OCI-LY7 (cell line): ENCODE data around the gene CST7. TPM values are rescaled to one million over a fixed set of nuclear protein-coding genes. Genes with fewer than 3 reads are reported as not detected.
A peak's percentile ranks its signal among the peaks of the same experiment; 100 is the strongest.

Experiments used
- BruUV-seq: library from RNA; stranded (reverse); fragments of 400-500 nt; replicated peaks from 2 replicates; lab custom pipeline; 2021; lab: Mats Ljungman, UMichigan
- CTCF ChIA-PET: fragments of 300-600 bp; sonication (Branson Sonifier 250); formaldehyde crosslinking; loops from one replicate; lab custom pipeline; 2022; ENCODE audit warnings: antibody characterized with exemption; ENCODE audit not compliant: unreplicated experiment; lab: Charles Lee
- POLR2A ChIA-PET: fragments of 300-600 bp; sonication (Branson Sonifier 250); formaldehyde crosslinking; loops from one replicate; lab custom pipeline; 2022; ENCODE audit warnings: antibody characterized with exemption; lab: Charles Lee
- DNase-seq: peaks from one replicate; pipeline ENCODE4 v3.0.0-alpha.2; 2015; ENCODE audit warnings: low spot score
- H2AFZ ChIP-seq: fragments of 200-600 bp; sonication (generic), shearing (Covaris generic); 2 replicates; pipeline ENCODE4 v1.6.1; 2014; ENCODE audit warnings: mild to moderate bottlenecking, antibody characterized with exemption, low read length, moderate library complexity
- H3K27ac ChIP-seq: fragments of 200-600 bp; sonication (generic); 2 replicates; pipeline ENCODE4 v1.5.1; 2014; ENCODE audit warnings: mixed run types, low read depth, mild to moderate bottlenecking, moderate library complexity, low read length, inconsistent platforms; ENCODE audit not compliant: poor library complexity, severe bottlenecking
- H3K36me3 ChIP-seq: fragments of 200-600 bp; sonication (generic); 2 replicates; pipeline ENCODE4 v1.6.1; 2014; ENCODE audit warnings: mild to moderate bottlenecking, antibody characterized with exemption, low read length, moderate library complexity, mixed read lengths; ENCODE audit not compliant: insufficient read depth
- H3K4me1 ChIP-seq: fragments of 200-600 bp; sonication (generic); 2 replicates; pipeline ENCODE4 v1.5.1; 2014; ENCODE audit warnings: mild to moderate bottlenecking, low read length; ENCODE audit not compliant: insufficient read depth, poor library complexity, severe bottlenecking
- H3K4me2 ChIP-seq: fragments of 200-600 bp; sonication (generic); 2 replicates; pipeline ENCODE4 v1.6.1; 2014; ENCODE audit warnings: mild to moderate bottlenecking, low read length
- H3K4me3 ChIP-seq: fragments of 200-600 bp; sonication (generic); 2 replicates; pipeline ENCODE4 v1.5.1; 2014; ENCODE audit warnings: mild to moderate bottlenecking, low read depth, low read length; ENCODE audit not compliant: poor library complexity, severe bottlenecking
- H3K79me2 ChIP-seq: fragments of 200-600 bp; sonication (generic); 2 replicates; pipeline ENCODE4 v1.6.1; 2016; ENCODE audit warnings: low read depth, mild to moderate bottlenecking, low read length, moderate library complexity, mixed read lengths; ENCODE audit not compliant: insufficient read depth
- H3K9me2 ChIP-seq: fragments of 200-600 bp; sonication (generic); 2 replicates; pipeline ENCODE4 v1.6.1; 2016; ENCODE audit warnings: mild to moderate bottlenecking, low read length, mixed read lengths; ENCODE audit not compliant: insufficient read depth
- H3K9me3 ChIP-seq: fragments of 200-600 bp; sonication (generic); 2 replicates; pipeline ENCODE4 v1.6.1; 2014; ENCODE audit warnings: mild to moderate bottlenecking, mixed run types, low read length, mixed read lengths
- H4K20me1 ChIP-seq: fragments of 200-600 bp; sonication (generic); 2 replicates; pipeline ENCODE4 v1.6.1; 2014; ENCODE audit warnings: mild to moderate bottlenecking, antibody characterized with exemption, low read length, moderate library complexity, mixed read lengths; ENCODE audit not compliant: insufficient read depth
- EZH2phosphoT487 ChIP-seq: fragments of 200-600 bp; sonication (generic); IDR thresholded peaks from 2 replicates; pipeline ENCODE4 v1.6.1; 2018; ENCODE audit warnings: low read depth, borderline replicate concordance, mild to moderate bottlenecking, mixed run types, antibody characterized with exemption, low read length, moderate library complexity, mixed read lengths
- intact Hi-C: fragments of 100-400 bp; cut with micrococcal nuclease; formaldehyde crosslinking; loops from one replicate; pipeline ENCODE4 v1.10.0; 2022; ENCODE audit not compliant: unreplicated experiment
- total RNA-seq, 2 experiments: library from RNA; depleted of rRNA in 1 of 2; stranded (reverse); fragments of >200 nt in 1 of 2; shearing (Covaris generic) in 1 of 2; gene quantifications; 2 replicates each; pipeline ENCODE4 v1.2.3, GENCODE V29; 2014 to 2022
- TF ChIP-seq, protein P1 (sequence below): fragments of 200-600 bp; sonication (generic); conservative IDR thresholded peaks from 2 replicates; pipeline ENCODE4 v1.5.1; 2014; ENCODE audit warnings: mild to moderate bottlenecking, antibody characterized with exemption, low read length, moderate library complexity, mixed read lengths

Gene CST7
- total RNA-seq, 2 experiments from 2014 or later = not detected

DNA sequence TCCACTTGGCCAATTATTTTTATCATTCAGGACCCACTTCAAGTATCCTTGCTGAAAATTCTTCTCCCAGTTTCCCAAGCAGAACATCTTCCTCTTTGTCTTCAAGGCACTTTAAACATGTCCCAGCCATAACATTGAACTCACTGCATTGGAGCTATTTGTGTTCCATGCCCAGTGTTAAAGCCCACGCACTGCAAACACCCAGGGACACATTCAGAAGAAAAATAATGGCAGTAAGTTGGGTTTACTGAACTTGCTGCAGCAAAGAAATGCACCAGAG lies 45.1 kb downstream of the CST7 start:
- intact Hi-C loops = loop anchor here (2.0 to 10.0 kb wide), 4 partner anchors 185 to 631 kb away; partner anchors contain the start of genes NANP and PYGB
- Histone ChIP-seq H4K20me1 (peaks cover 10% of the 10 kb centered on the region), H3K9me2 (no peaks in the 10 kb centered on the region), H3K9me3 (no peaks in the 10 kb centered on the region), H3K4me2 (no peak overlapping the region), H3K79me2 (peaks cover 16% of the 10 kb centered on the region; the same call in 1 of the 2 replicates), H3K4me3 (no peak overlapping the region), H3K4me1 (peaks cover 28% of the 10 kb centered on the region), H3K27ac (no peak overlapping the region), H3K36me3 (no peaks in the 10 kb centered on the region; the same call in 1 of the 2 replicates), H2AFZ (peak overlapping the region; percentile 80; the same call in 1 of the 2 replicates)
- ChIA-PET CTCF (no interaction called here), POLR2A (no interaction called here)
- DNase-seq = no peak
- no TSS peak for BruUV-seq
- TF ChIP-seq EZH2phosphoT487 = no peak
- TF ChIP-seq, protein P1, sequence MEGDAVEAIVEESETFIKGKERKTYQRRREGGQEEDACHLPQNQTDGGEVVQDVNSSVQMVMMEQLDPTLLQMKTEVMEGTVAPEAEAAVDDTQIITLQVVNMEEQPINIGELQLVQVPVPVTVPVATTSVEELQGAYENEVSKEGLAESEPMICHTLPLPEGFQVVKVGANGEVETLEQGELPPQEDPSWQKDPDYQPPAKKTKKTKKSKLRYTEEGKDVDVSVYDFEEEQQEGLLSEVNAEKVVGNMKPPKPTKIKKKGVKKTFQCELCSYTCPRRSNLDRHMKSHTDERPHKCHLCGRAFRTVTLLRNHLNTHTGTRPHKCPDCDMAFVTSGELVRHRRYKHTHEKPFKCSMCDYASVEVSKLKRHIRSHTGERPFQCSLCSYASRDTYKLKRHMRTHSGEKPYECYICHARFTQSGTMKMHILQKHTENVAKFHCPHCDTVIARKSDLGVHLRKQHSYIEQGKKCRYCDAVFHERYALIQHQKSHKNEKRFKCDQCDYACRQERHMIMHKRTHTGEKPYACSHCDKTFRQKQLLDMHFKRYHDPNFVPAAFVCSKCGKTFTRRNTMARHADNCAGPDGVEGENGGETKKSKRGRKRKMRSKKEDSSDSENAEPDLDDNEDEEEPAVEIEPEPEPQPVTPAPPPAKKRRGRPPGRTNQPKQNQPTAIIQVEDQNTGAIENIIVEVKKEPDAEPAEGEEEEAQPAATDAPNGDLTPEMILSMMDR = no peak

DNA sequence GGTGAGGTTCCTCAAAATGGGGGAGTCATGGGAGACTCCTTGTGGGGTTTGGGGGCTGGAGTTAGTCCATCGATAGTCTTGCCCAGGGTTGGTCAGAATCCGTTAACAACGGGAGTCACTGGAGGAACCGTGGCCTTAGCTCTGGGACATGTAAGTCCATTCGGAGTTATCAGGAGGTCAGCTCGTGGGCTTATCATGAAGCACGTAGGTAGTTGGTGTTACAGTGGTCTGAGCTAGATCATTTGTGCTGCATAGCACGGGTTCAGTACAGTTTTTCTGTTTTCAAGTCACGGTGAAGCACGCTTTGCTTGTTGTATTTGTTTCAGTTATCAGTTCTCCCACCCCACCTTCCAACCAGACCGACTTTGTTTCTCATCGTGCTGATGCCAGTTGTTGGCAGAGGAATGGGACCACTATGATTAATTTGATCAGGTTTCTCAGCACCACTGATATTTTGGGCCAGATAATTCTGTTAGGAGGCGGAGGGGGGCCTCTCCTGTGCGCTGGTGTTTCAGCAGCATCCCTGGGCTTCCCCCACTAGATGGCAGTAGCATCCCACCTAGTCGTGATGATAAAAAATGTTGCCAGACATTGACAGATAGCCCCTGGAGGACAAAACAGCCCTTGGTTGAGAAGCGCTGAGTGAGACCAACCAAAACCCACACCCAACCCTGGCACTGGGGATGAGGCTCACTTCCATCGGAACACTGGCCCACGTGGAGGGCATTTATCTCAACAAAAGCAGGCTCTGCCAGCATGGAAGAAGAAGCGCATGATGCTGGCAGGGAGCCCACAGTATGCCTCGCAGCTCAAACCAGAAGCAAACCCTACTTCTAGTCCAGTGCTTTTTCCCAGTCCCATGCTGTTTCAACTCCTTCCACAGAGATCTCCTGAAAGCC lies 45.6 kb downstream of the CST7 start:
- H3K27ac ChIP-seq = no peak overlapping the region
- no peaks in the 10 kb centered on the region for H3K9me2 ChIP-seq
- H3K79me2 ChIP-seq = peaks cover 15% of the 10 kb centered on the region; the same call in 1 of the 2 replicates
- ChIA-PET POLR2A (no interaction called here), CTCF (no interaction called here)
- H4K20me1 ChIP-seq = peaks cover 10% of the 10 kb centered on the region
- no peak overlapping the region for H3K4me2 ChIP-seq
- intact Hi-C loops = loop anchor here (1.0 to 10.0 kb wide), 5 partner anchors 71 to 630 kb away; partner anchors contain the start of genes NANP and PYGB
- no peaks in the 10 kb centered on the region for H3K36me3 ChIP-seq
- BruUV-seq = no TSS peak
- no peaks in the 10 kb centered on the region for H3K9me3 ChIP-seq
- H3K4me1 ChIP-seq = peaks cover 28% of the 10 kb centered on the region
- no peak overlapping the region for H3K4me3 ChIP-seq
- peak; percentile 80 for DNase-seq
- peak overlapping the region; percentile 80; the same call in 1 of the 2 replicates for H2AFZ ChIP-seq
- TF ChIP-seq EZH2phosphoT487 = no peak
- TF ChIP-seq, protein P1 = peak; percentile 93
